GM18517 (cell line): ENCODE results near the gene RAG2.
A peak's percentile ranks its signal among the peaks of the same experiment; 100 is the strongest.

Experiments
- ATAC-seq: cut with Tn5 transposase; IDR thresholded peaks from one replicate; pipeline ENCODE4 v1.9.1; 2021; ENCODE audit warnings: mild to moderate bottlenecking, moderate library complexity; ENCODE audit not compliant: unreplicated experiment

RAG2 gene

GRCh38 chr11:36601155-36601554, 3.1 kb upstream of the RAG2 start:
- no peak for ATAC-seq

DNA sequence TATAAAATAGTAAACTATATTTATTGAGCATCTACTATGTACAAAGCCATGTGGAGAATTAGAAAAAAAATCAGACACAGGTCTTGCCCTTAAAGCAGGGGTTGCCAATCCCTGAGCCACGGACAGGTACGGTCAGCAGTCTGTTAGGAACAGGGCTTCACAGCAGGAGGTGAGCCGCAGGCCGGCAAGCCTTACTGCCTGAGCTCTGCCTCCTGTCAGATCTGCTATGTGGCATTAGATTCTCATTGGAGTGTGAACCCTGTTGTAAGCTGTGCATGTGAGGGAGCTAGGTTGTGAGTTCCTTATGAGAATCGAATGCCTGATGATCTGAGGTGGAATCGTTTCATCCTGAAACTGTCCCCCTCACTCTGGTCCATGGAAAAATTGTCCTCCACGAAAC, 2.1 kb upstream of the RAG2 start:
- no peak for ATAC-seq

DNA sequence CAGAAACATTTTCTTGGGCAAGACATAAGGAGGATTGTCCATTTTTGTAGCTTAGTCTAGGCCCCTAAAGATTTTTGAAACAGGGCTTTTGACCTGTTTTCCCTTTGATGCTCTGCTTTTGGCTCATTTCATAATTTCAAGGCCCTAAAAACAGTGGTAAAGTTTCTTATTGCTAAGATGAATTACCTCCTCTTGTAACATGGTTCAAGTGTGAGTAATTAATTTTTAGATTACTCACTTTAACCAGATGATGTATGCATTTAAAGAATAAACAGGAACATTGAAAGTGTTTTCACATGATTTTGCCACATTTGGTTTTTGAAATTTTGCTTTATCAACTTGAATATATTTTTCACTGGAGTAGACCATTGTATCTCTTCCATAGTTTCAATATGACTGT, 1.2 kb downstream of the RAG2 start:
- no peak for ATAC-seq

- ATAC-seq = peak; percentile 91
These were observed 3.6 kb downstream of the RAG2 start, which contains the start of gene IFTAP for GRCh38 chr11:36594316-36594989. IFTAP (plus strand) TSS chr11:36594502; CDS start chr11:36610104, 15,602 bp downstream.

GRCh38 chr11:36591433-36591832, 6.6 kb downstream of the RAG2 start:
- no peak for ATAC-seq

GRCh38 chr11:36590513-36590912, 7.5 kb downstream of the RAG2 start:
- no peak for ATAC-seq

DNA sequence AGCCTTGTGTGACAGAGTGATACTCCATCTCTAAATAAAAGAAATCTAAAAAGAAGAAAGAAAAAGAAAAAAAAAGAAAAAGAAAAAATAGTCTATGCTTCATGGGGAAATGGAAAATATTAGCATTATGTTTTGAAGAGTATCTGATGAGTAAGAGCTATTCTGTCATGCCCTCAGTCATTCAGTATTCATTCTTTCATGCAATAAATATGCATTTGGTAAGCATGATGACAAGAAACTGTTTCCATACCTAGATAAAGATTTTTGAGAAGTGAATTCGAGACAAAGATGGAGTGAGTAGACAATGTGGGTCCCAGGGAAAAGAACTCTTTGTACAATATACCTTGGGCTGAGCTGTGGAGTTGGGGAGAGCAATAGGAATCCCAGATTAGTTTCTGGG, 9.9 kb downstream of the RAG2 start:
- no peak for ATAC-seq

DNA sequence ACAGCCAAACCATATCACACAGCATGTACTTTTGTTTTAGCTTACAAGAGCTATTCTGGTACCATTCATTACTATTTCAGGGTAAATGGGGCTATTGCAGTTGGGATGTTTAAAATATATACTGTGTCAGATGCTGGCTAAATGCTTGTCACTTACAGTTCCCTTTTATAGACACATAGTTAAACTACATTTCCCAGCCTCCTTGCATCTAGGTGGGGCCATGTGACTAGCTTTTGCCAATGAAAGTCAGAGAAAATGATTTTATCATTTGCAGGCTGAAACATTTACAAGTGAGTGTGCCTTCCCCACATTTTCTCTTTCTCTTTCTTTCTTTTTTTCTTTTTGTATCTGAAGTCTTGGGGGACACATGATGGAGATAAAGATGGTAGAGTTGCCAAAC, 11.5 kb downstream of the RAG2 start:
- peak; percentile 51 for ATAC-seq

DNA sequence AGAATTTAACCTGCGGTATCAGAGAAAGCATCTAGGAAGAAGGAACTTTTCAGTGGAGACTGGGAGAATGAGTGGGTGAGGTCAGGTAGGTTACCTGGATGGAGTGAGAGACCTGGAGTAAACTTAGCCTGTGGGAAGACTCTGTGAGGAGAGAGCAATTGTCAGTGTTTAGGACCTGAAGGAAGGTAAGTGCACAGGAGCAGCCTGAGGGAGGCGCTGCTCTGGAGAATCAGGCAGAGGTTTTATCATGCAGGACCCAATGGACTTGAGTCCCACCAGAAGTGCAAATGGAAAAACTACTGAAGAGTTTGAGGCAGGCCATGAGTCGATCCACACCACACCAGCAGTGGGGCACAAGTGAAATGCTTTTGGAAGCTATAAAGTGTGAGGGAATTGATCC, 14.4 kb downstream of the RAG2 start:
- ATAC-seq = no peak

DNA sequence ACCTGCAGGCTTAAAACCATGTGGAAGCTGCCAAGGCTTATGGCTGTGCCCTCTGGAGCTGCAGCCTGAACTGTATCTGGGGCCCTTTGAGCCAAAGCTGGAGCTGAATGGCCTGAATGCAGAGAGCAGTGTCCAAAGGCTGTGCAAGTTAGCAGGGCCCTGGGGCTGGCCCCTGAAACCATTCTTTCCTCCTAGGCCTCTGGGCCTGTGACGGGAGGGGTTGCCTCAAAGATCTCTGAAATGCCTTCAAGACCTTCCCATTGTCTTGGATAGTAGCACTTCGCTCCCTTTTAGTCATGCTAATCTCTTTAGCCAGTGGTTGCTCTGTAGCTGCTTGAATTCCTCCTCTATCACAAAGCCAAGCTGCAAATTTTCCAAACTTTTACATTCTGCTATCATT, 16.5 kb downstream of the RAG2 start:
- ATAC-seq = no peak

- no peak for ATAC-seq
These were observed 19.6 kb downstream of the RAG2 start for GRCh38 chr11:36578458-36578857.

GRCh38 chr11:36577859-36578258, 20.2 kb downstream of the RAG2 start:
- ATAC-seq = no peak

- ATAC-seq = no peak
These were observed 20.7 kb downstream of the RAG2 start for GRCh38 chr11:36577373-36577772.

DNA sequence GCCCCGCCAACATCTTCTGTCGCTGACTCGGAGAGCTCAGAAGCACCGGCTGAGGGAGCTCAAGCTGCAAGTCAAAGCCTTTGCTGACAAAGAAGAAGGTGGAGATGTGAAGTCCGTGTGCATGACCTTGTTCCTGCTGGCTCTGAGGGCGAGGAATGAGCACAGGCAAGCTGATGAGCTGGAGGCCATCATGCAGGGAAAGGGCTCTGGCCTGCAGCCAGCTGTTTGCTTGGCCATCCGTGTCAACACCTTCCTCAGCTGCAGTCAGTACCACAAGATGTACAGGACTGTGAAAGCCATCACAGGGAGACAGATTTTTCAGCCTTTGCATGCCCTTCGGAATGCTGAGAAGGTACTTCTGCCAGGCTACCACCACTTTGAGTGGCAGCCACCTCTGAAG, 23.6 kb downstream of the RAG2 start:
- ATAC-seq = no peak

DNA sequence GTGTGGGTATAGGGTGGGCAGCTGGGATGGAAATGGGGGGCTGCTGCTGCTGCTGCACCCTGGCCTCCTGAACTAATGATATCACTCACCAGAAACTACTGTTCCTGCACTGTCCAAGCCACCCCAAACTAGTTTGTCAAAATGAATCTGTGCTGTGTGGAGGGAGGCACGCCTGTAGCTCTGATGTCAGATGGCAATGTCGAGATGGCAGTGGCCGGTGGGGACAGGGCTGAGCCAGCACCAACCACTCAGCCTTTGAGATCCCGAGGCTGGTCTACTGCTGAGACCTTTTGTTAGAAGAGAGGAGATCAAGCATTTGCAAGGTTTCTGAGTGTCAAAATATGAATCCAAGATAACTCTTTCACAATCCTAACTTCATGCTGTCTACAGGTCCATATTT, 28.9 kb downstream of the RAG2 start:
- ATAC-seq = no peak

DNA sequence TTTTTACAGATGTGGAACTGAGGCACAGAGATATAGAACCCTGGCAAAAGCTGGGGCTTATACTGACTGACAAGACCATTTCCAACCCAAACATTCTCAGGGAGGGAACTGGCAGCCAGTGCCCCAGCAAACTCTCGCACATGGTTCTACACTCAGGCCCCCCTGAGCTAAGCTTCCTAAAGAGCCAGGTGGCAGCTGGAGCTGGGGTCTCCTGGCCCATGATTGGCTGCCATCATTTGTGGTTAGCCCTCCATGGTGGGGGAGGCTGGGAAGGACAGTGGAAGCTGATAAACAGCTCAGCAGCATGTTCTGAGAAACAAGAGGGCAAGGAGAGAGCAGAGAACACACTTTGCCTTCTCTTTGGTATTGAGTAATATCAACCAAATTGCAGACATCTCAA, 30.3 kb downstream of the RAG2 start, which contains the start of gene RAG1:
TSS of gene RAG1 (plus strand) at position 314 of the 400 bp plus-strand sequence. CDS start 5,298 bp downstream, outside the sequence.
- ATAC-seq = no peak

GRCh38 chr11:36566407-36567053, 31.5 kb downstream of the RAG2 start:
- ATAC-seq = no peak

- ATAC-seq = no peak
These were observed 32.9 kb downstream of the RAG2 start for GRCh38 chr11:36565031-36565610.

- ATAC-seq = no peak
These were observed 33.5 kb downstream of the RAG2 start for GRCh38 chr11:36564376-36565030.

DNA sequence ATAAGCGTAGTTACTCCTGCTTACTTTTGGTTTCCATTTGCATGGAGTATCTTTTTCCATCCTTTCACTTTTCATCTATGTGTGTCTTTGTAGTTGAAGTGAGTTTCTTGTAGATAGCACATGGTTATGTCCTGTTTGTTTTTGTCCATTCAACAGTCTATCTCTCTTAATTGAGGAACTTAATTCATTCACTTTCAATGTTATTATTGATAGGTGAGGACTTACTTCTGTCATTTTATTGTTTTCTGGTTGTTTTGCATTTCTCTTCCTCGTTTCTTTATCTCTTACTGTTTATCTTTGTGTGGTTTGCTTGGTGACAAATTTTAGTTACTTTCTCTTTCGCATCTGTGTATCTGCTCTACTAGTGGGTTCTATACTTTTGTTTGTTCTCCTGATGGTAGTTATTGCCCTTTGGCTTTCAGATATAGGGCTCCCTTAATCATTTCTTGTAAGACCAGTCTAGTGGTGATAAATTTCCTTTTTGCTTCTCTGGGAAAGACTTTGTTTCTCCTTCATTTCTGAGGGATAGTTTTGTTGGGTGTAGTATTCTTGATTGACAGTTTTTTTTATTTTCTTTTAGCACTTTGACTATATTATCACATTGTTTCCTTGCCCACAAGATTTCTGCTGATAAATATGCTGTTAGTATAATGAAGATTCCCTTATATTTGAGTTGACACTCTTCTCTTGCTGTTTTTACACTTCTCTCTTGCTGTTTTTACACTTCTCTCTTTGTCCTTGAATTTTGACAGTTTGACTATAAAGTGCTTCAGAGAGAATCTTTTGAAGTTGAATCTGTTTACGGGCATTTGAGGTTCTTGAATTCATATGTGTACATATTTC, 39.2 kb downstream of the RAG2 start:
- ATAC-seq = peak; percentile 99

GRCh38 chr11:36557991-36558390, 40.0 kb downstream of the RAG2 start:
- ATAC-seq = no peak
